HG02981 (cell line): ENCODE data around the gene TXNDC16.

Source experiments
- ATAC-seq: cut with Tn5 transposase; IDR thresholded peaks from one replicate; pipeline ENCODE4 v1.9.1; 2021; ENCODE audit warnings: mild to moderate bottlenecking, moderate library complexity; ENCODE audit not compliant: unreplicated experiment

The TXNDC16 gene

DNA sequence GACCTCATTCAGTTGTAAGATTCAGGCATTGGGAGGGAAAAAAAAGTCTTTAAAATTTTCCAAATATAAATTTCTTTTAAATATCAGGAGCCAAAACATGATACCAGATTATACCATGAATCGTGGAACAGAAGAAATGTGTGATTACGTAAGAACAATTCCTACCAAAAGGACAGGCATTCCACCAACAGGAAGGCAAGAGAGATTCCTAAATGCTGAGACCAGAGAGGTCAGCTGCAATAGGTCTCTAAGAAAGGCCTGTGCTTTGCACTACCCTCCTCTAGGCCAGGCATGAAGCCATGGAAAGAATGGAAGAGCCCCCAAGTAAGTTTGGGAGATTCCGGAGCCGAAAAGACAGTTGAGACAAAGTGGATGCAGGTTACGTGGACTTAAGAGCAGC is 154.5 kb downstream of the TXNDC16 start:
- no peak for ATAC-seq

DNA sequence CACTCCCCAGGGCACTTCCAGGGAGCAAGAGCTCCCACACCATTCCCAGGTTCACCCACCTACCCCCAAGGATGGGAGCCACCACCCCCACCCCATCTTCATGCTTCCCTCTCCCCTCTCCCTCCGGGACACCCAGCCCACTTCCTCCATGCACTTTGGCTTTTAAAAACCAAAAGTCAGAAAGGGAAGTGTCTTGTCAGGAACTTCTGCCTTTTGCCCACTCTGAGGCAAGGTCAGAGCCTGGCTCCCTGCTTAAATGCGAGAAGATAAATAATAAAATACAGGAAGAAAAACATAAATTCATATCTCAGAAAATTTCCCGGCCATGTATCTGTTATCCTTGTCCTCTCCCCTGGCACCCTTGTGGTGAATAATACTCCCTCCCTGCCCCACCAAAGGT is 156.6 kb downstream of the TXNDC16 start:
- ATAC-seq, result no peak

- ATAC-seq, result no peak
Measured at GRCh38 chr14:52391881-52392615, 160.3 kb downstream of the TXNDC16 start.
